Liver (tissue), 9 donors: Measurements from ENCODE around the gene DBP. TPM values are rescaled to one million over a fixed set of nuclear protein-coding genes. Genes with fewer than 3 reads are reported as not detected.
A peak's percentile ranks its signal among the peaks of the same experiment; 100 is the strongest.

Experiments
- DNase-seq: peaks from one replicate; pipeline ENCODE4 v3.0.0-alpha.2; 2017; ENCODE audit warnings: low spot score
- H3K27ac ChIP-seq, 2 donors: one replicate each; pipeline ENCODE4 v1.7.0; 2013; ENCODE audit warnings: inconsistent platforms in 2 of 2, low read length in 2 of 2, control low read depth in 1 of 2, low read depth in 1 of 2, mild to moderate bottlenecking in 1 of 2
- H3K27me3 ChIP-seq, 4 donors: one replicate each; pipeline versions ENCODE4 v1.6.1 to v1.7.0; 2013; ENCODE audit warnings: low read length in 3 of 4, inconsistent platforms in 1 of 4, mild to moderate bottlenecking in 1 of 4, moderate library complexity in 1 of 4; ENCODE audit not compliant: control insufficient read depth in 4 of 4, insufficient read depth in 4 of 4
- H3K36me3 ChIP-seq, 4 donors: one replicate each; pipeline versions ENCODE4 v1.6.1 to v1.7.0; 2013; ENCODE audit warnings: low read length in 3 of 4, mild to moderate bottlenecking in 3 of 4, low read depth in 1 of 4, moderate library complexity in 1 of 4; ENCODE audit not compliant: control insufficient read depth in 4 of 4, insufficient read depth in 3 of 4
- H3K4me1 ChIP-seq, 4 donors: one replicate each; pipeline versions ENCODE4 v1.6.1 to v1.7.0; 2013; ENCODE audit warnings: low read length in 3 of 4, mild to moderate bottlenecking in 3 of 4, moderate library complexity in 1 of 4; ENCODE audit not compliant: control insufficient read depth in 4 of 4, insufficient read depth in 4 of 4
- H3K4me3 ChIP-seq, 3 donors: one replicate each; pipeline versions ENCODE4 v1.6.1 to v1.7.0; 2013; ENCODE audit warnings: low read length in 3 of 3, control low read depth in 1 of 3, low read depth in 1 of 3, mild to moderate bottlenecking in 1 of 3
- H3K9ac ChIP-seq, 2 donors: one replicate each; pipeline ENCODE4 v1.7.0; 2013; ENCODE audit warnings: low read length in 2 of 2, mild to moderate bottlenecking in 2 of 2, moderate library complexity in 2 of 2, control low read depth in 1 of 2, low read depth in 1 of 2
- H3K9me3 ChIP-seq, 4 donors: one replicate each; pipeline versions ENCODE4 v1.6.1 to v1.7.0; 2013; ENCODE audit warnings: low read length in 3 of 4; ENCODE audit not compliant: control insufficient read depth in 4 of 4
- ATF3 ChIP-seq: IDR thresholded peaks from 2 replicates; pipeline ENCODE4 v1.6.1; 2016; ENCODE audit warnings: antibody characterized with exemption
- CTCF ChIP-seq: fragments of 150-350 bp; IDR thresholded peaks from 2 replicates; pipeline ENCODE4 v1.5.1; 2017; ENCODE audit warnings: improper control_type of control experiment, low read depth, low read length; ENCODE audit not compliant: missing input control
- EGR1 ChIP-seq, 2 donors: IDR thresholded peaks; 2 replicates each; pipeline ENCODE4 v1.6.1; 2016 to 2018; ENCODE audit warnings: antibody characterized with exemption in 2 of 2, low read depth in 2 of 2
- FOXA1 ChIP-seq: IDR thresholded peaks from 2 replicates; pipeline ENCODE4 v1.6.1; 2016; ENCODE audit warnings: antibody characterized with exemption
- FOXA2 ChIP-seq: IDR thresholded peaks from 2 replicates; pipeline ENCODE4 v1.6.1; 2016; ENCODE audit warnings: antibody characterized with exemption
- GABPA ChIP-seq, 2 donors: IDR thresholded peaks in 1 of 2; conservative IDR thresholded peaks in 1 of 2; 2 replicates each; pipeline ENCODE4 v1.6.1; 2016; ENCODE audit warnings: antibody characterized with exemption in 2 of 2, mild to moderate bottlenecking in 1 of 2, moderate library complexity in 1 of 2
- HNF4A ChIP-seq, 2 donors: conservative IDR thresholded peaks; 2 replicates each; pipeline ENCODE4 v1.6.1; 2016; ENCODE audit warnings: antibody characterized with exemption in 2 of 2, mild to moderate bottlenecking in 2 of 2
- HNF4G ChIP-seq: IDR thresholded peaks from 2 replicates; pipeline ENCODE4 v1.6.1; 2016; ENCODE audit warnings: antibody characterized with exemption
- JUND ChIP-seq, 2 donors: IDR thresholded peaks; 2 replicates each; pipeline ENCODE4 v1.6.1; 2016; ENCODE audit warnings: antibody characterized with exemption in 2 of 2
- MAX ChIP-seq: IDR thresholded peaks from 2 replicates; pipeline ENCODE4 v1.6.1; 2016; ENCODE audit warnings: antibody characterized with exemption
- NR2F2 ChIP-seq: IDR thresholded peaks from 2 replicates; pipeline ENCODE4 v1.6.1; 2016; ENCODE audit warnings: antibody characterized with exemption
- RAD21 ChIP-seq, 2 donors: IDR thresholded peaks; 2 replicates each; pipeline ENCODE4 v1.6.1; 2016; ENCODE audit warnings: antibody characterized with exemption in 2 of 2, mild to moderate bottlenecking in 2 of 2
- REST ChIP-seq: IDR thresholded peaks from 2 replicates; pipeline ENCODE4 v1.6.1; 2016; ENCODE audit warnings: antibody characterized with exemption, mild to moderate bottlenecking
- RXRA ChIP-seq, 2 donors: IDR thresholded peaks; 2 replicates each; pipeline ENCODE4 v1.6.1; 2017 to 2018; ENCODE audit warnings: antibody characterized with exemption in 2 of 2, mild to moderate bottlenecking in 1 of 2
- SP1 ChIP-seq: IDR thresholded peaks from 2 replicates; pipeline ENCODE4 v1.6.1; 2018; ENCODE audit warnings: antibody characterized with exemption, mild to moderate bottlenecking
- TAF1 ChIP-seq: conservative IDR thresholded peaks from 2 replicates; pipeline ENCODE4 v1.6.1; 2016; ENCODE audit warnings: antibody characterized with exemption, mild to moderate bottlenecking
- YY1 ChIP-seq: IDR thresholded peaks from 2 replicates; pipeline ENCODE4 v1.6.1; 2016; ENCODE audit warnings: antibody characterized with exemption, mild to moderate bottlenecking
- ZBTB33 ChIP-seq: IDR thresholded peaks from 2 replicates; pipeline ENCODE4 v1.6.1; 2016; ENCODE audit warnings: antibody characterized with exemption
- WGBS: extraction: QIAGEN DNeasy Blood & Tissue Kit; methylation state at CpG from one replicate; pipeline ENCODE4 v1.1.7; 2013; 5-methylcytosine and 5-hydroxymethylcytosine counted together
- polyA plus RNA-seq, 2 donors: library from polyadenylated mRNA; stranded (reverse) in 1 of 2; unstranded in 1 of 2; fragments of 200-250 nt in 1 of 2; fragments of >200 nt in 1 of 2; fragmentation: Nextera tagmentation in 1 of 2; extraction: Ambion mirVana in 1 of 2; gene quantifications; one replicate each; pipeline versions ENCODE4 v1.2.1 to v1.2.3, GENCODE V29; 2013 to 2015
- total RNA-seq, 2 donors: library from RNA; depleted of rRNA; stranded (reverse); fragments of >200 nt; gene quantifications; one replicate each; pipeline ENCODE4 v1.2.3, GENCODE V29; 2014
- donor health status: healthy.
- donor health status: healthy.
- donor health status: healthy.
- donor health status: healthy.
- donor health status: healthy.

The DBP gene
- total and polyA plus RNA-seq, 4 donors, result 1.2 to 4.5 (median 1.8) TPM

GRCh38 chr19:48634424-48635262 lies 2.5 kb downstream of the DBP start:
- Histone ChIP-seq H3K4me3 (peak overlapping the region; percentile 5 to 33 (median 10)), H3K4me1 (peaks cover 14 to 66% (median 38%) of the 10 kb centered on the region in 4 donors), H3K27me3 (no peaks in the 10 kb centered on the region), H3K27ac (peak overlapping the region; percentile 98 to 99), H3K9me3 (no peaks in the 10 kb centered on the region), H3K36me3 (peaks cover 0 to 7% (median 1%) of the 10 kb centered on the region in 4 donors), H3K9ac (peak overlapping the region; percentile 40 to 70)
- TF ChIP-seq RXRA (IDR thresholded peaks at IDR 0.05) (peak; percentile 96 to 98), JUND (IDR thresholded peaks at IDR 0.05) (no peak), TAF1 (no peak), GABPA (IDR thresholded peaks at IDR 0.05 in 1 of 2, conservative IDR thresholded peaks at IDR 0.05 in 1 of 2) (peak in 1 of 2 donors; percentile 8), HNF4G (no peak), FOXA1 (no peak), FOXA2 (no peak), REST (no peak), ATF3 (no peak), CTCF (no peak), ZBTB33 (peak; percentile 68), EGR1 (IDR thresholded peaks at IDR 0.05; ENCODE audit: low read depth in 2 of 2) (peak; percentile 37 to 53), NR2F2 (no peak), RAD21 (IDR thresholded peaks at IDR 0.05) (no peak), MAX (peak; percentile 96), YY1 (peak; percentile 78), HNF4A (conservative IDR thresholded peaks at IDR 0.05) (peak; percentile 10 to 42), SP1 (peak; percentile 80)
- peak; percentile 92 for DNase-seq
- WGBS, result 4% methylated on average over 37 of the region's 37 CpGs
